ENCODE results near the gene SNX10. TPM values are rescaled to one million over a fixed set of nuclear protein-coding genes. Genes with fewer than 3 reads are reported as not detected.
A peak's percentile ranks its signal among the peaks of the same experiment; 100 is the strongest.

The SNX10 gene
- total and polyA plus RNA-seq, 5 donors, result 1.3 to 3.5 (median 2.8) TPM

- intact Hi-C loops (cut with DNase I), result loop anchor here (2.0 to 10.0 kb wide), 5 partner anchors 277 to 795 kb away; partner anchors contain the start of gene HOXA9 (in 1 of the 4)
- Histone ChIP-seq H3K27ac (ENCODE audit: low read length) (no peak overlapping the region), H3K27me3 (ENCODE audit: control insufficient read depth, insufficient read depth) (no peaks in the 10 kb centered on the region), H3K4me1 (ENCODE audit: control insufficient read depth, insufficient read depth, low read length) (no peaks in the 10 kb centered on the region), H3K9me3 (ENCODE audit: control insufficient read depth, low read length) (no peaks in the 10 kb centered on the region), H3K4me3 (ENCODE audit: low read length) (no peak overlapping the region)
- ATAC-seq (peak; percentile 63 to 81), DNase-seq (no peak)
- 4% methylated on average over 4 of the region's 4 CpGs for WGBS
Observed at GRCh38 chr7:26369593-26369992, 77.9 kb downstream of the SNX10 start.

DNA sequence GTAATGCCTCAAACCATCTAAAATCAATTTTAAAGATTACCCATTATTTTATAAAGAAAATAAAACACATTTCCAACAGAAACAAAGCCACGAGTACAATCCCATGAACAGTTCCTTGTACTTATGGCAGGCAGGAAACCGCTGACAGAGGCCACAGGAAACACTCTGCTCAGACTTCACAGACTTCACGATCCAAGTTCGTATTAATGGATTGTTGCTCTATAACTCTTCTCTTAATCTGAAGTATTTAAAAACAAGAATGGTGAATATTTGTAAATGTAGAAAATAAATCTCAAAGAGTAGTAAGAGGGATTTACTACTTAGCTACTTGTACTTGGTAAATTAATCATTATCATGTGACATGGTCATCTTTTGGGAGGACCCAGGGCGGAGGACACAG lies 78.3 kb downstream of the SNX10 start:
- Histone ChIP-seq H3K4me1 (ENCODE audit: control insufficient read depth, insufficient read depth, low read length) (no peaks in the 10 kb centered on the region), H3K4me3 (ENCODE audit: low read length) (no peak overlapping the region), H3K27me3 (ENCODE audit: control insufficient read depth, insufficient read depth) (no peaks in the 10 kb centered on the region), H3K27ac (ENCODE audit: low read length) (no peak overlapping the region), H3K9me3 (ENCODE audit: control insufficient read depth, low read length) (no peaks in the 10 kb centered on the region)
- intact Hi-C loops (cut with DNase I), result loop anchor here in 1 of 4 donors (5.0 to 10.0 kb wide), 2 partner anchors 297 to 785 kb away; partner anchors contain the start of genes HOXA3 and HOXA7
- DNase-seq (no peak), ATAC-seq (peak in 1 of 2 donors; percentile 47)
- WGBS, result 51% methylated on average over 5 of the region's 5 CpGs

DNA sequence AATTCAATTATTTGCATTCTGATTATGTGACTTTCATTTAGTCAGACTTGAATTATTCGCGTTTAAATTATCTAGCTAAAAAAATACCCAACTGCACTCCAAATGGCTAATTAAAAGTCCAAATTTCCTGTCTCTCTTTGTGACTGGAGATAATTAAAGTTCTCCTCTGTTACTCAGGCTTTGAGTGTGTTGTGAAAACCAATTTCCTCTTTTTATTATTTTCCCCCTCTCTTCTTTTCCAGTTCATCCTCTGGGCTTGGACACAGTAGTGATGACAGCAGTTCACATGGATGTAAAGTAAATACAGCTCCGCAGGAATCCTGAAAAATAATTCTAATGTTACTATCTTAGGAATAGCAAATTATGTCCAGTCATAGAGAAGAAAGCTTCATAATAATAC lies 80.6 kb downstream of the SNX10 start:
- Histone ChIP-seq H3K4me1 (ENCODE audit: control insufficient read depth, insufficient read depth, low read length) (no peaks in the 10 kb centered on the region), H3K27me3 (ENCODE audit: control insufficient read depth, insufficient read depth) (no peaks in the 10 kb centered on the region), H3K4me3 (ENCODE audit: low read length) (no peak overlapping the region), H3K9me3 (ENCODE audit: control insufficient read depth, low read length) (no peaks in the 10 kb centered on the region), H3K27ac (ENCODE audit: low read length) (no peak overlapping the region)
- intact Hi-C loops (cut with DNase I), result loop anchor here in 1 of 4 donors (5.0 to 10.0 kb wide), 2 partner anchors 295 to 783 kb away; partner anchors contain the start of genes HOXA3 and HOXA7
- no peak for ATAC-seq
- WGBS, result 65% methylated on average over 3 of the region's 3 CpGs
- no peak for DNase-seq

DNA sequence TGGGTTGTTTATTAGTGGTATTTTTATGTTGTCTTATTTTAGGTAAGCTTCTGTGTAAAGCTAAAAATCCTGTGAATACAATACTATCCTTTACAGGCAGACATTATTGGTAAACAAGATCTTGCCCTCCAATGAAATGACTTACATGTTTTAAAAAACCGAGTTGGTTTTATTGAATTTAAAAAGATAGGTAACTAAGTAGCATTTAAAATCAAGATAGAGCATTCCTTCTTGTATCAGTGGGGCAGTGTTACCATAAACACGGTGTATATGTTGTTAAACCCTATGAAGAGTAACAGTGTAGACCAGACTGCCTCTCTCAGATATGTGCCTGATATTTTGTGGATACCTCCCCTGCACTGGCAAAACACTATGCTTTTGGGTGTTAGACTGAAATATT lies 81.0 kb downstream of the SNX10 start:
- Histone ChIP-seq H3K27me3 (ENCODE audit: control insufficient read depth, insufficient read depth) (no peaks in the 10 kb centered on the region), H3K9me3 (ENCODE audit: control insufficient read depth, low read length) (no peaks in the 10 kb centered on the region), H3K27ac (ENCODE audit: low read length) (no peak overlapping the region), H3K4me1 (ENCODE audit: control insufficient read depth, insufficient read depth, low read length) (no peaks in the 10 kb centered on the region), H3K4me3 (ENCODE audit: low read length) (no peak overlapping the region)
- no peak for ATAC-seq
- DNase-seq, result no peak
- WGBS, result 81% methylated on average over 2 of the region's 2 CpGs
- intact Hi-C loops (cut with DNase I), result loop anchor here in 1 of 4 donors (5.0 to 10.0 kb wide), 2 partner anchors 295 to 782 kb away; partner anchors contain the start of genes HOXA3 and HOXA7

DNA sequence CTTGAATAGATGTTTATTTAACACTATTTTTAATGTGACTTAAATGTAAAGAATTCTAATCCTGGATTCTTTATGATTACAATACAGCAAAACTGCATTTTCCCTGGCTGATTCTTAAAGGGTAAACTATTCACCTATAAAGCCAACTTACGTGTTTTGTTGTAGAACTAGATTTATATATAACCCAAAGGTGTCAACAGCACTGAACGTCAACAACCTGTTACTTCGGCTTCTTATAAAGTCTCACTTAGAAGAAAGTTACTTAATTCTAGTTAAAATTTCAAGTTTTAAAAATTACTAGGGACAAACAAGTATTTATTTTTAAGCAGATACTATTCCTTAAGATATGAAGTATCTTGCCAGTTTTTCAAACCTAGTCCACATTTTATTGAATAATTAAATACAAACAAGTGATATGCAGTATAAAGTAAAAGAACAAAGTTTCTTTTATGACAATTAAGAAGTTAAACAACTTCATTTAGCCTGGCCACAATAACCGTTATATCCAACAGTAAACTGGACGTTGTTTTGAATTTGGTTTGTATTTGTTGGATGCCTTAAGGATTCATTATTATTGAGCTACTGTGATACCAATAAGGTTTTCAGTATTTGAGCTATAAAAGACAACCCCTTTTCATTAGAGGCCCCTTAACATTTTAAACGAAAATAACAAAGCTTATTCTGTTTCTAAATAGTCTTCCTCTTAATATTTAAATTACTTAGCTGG lies 83.1 kb downstream of the SNX10 start:
- intact Hi-C loops (cut with DNase I), result loop anchor here in 3 of 4 donors (5.0 to 10.0 kb wide), 4 partner anchors 127 to 787 kb away; partner anchors contain the start of genes HOXA3 (in 1 of the 3) and HOXA7 (in 1 of the 3)
- ATAC-seq, result no peak
- H3K27me3 ChIP-seq (ENCODE audit: control insufficient read depth, insufficient read depth), result no peaks in the 10 kb centered on the region
- H3K27ac ChIP-seq (ENCODE audit: low read length), result no peak overlapping the region
- 79% methylated on average over 6 of the region's 6 CpGs for WGBS
- H3K4me3 ChIP-seq (ENCODE audit: low read length), result no peak overlapping the region
- no peaks in the 10 kb centered on the region for H3K9me3 ChIP-seq (ENCODE audit: control insufficient read depth, low read length)
- no peak for DNase-seq
- H3K4me1 ChIP-seq (ENCODE audit: control insufficient read depth, insufficient read depth, low read length), result no peaks in the 10 kb centered on the region

DNA sequence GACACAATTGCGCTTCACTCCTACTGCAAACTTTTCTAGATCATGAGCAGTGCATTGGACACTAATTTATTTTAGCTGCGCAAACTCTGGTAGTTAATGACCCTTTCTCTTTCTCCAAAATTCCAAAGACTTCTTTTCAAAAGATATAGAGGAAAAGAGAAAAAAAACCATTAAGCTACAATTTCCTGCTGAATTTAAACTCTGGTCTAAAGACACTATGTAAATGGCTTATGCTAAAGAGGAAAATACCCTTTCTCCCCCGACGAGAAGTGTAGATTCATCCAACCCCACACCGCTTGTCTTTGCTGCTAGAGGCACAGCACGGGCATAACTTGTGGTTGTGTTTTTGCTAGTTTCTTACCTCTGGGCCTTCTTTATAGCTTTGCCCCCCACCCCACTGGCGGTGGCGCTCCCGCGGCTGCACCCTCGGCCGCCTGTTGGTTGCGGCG lies 84.1 kb downstream of the SNX10 start:
- no peak for ATAC-seq
- Histone ChIP-seq H3K4me1 (ENCODE audit: control insufficient read depth, insufficient read depth, low read length) (no peaks in the 10 kb centered on the region), H3K4me3 (ENCODE audit: low read length) (peak overlapping the region; percentile 39), H3K27ac (ENCODE audit: low read length) (no peak overlapping the region), H3K27me3 (ENCODE audit: control insufficient read depth, insufficient read depth) (no peaks in the 10 kb centered on the region), H3K9me3 (ENCODE audit: control insufficient read depth, low read length) (no peaks in the 10 kb centered on the region)
- intact Hi-C loops (cut with DNase I), result loop anchor here in 3 of 4 donors (5.0 to 10.0 kb wide), 3 partner anchors 127 to 787 kb away; partner anchors contain the start of genes HOXA3 (in 1 of the 3) and HOXA7 (in 1 of the 3)
- no peak for DNase-seq
- WGBS, result 15% methylated on average over 14 of the region's 14 CpGs

DNA sequence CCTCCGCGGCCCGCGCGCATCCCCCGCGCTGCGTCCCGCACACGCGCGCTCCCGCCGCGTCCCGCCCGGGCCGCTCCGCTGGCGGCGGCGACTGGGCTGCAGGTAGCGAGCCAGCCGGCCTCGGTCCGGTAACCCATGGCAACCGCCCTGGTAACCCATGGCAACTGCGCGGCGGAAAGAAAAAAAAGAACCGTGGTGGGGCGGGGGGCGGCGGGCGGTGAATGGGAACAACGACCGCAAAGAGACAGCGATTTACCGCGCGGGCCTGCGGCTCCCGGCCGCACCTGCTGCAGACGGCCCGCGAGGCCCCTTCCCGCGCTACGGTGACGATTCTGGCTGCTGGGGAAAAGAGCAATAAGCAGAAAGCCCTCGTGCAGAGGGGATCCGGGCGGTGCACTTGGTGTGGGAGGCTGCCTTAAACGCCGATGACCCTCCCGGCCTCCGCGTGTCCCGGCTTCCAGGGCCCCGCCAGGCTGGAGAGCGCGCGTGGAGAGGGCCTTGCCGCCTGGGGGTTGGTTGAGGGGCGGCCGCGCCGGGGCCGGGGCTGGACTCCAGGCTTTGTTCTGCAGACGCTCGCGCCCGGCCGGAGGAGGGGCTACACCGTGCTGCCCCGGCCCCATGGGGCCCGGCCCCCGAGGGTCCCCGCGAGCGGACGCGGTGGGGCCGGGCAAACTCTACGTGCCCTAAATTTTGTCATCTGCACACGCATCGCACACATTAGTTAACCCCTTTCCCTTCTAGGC lies 84.7 kb downstream of the SNX10 start:
- Histone ChIP-seq H3K4me1 (ENCODE audit: control insufficient read depth, insufficient read depth, low read length) (no peaks in the 10 kb centered on the region), H3K27me3 (ENCODE audit: control insufficient read depth, insufficient read depth) (no peaks in the 10 kb centered on the region), H3K4me3 (ENCODE audit: low read length) (peak overlapping the region; percentile 39), H3K27ac (ENCODE audit: low read length) (no peak overlapping the region), H3K9me3 (ENCODE audit: control insufficient read depth, low read length) (no peaks in the 10 kb centered on the region)
- ATAC-seq (peak; percentile 68 to 80), DNase-seq (peak in 2 of 3 donors; percentile 53 to 65)
- WGBS, result 2% methylated on average over 88 of the region's 88 CpGs
- intact Hi-C loops (cut with DNase I), result loop anchor here in 3 of 4 donors (5.0 to 10.0 kb wide), 3 partner anchors 126 to 786 kb away; partner anchors contain the start of genes HOXA3 (in 1 of the 3) and HOXA7 (in 1 of the 3)

- H3K27me3 ChIP-seq (ENCODE audit: control insufficient read depth, insufficient read depth), result no peaks in the 10 kb centered on the region
- 89% methylated on average over 7 of the region's 7 CpGs for WGBS
- intact Hi-C loops (cut with DNase I), result loop anchor here in 3 of 4 donors (5.0 to 10.0 kb wide), 3 partner anchors 124 to 784 kb away; partner anchors contain the start of genes HOXA3 (in 1 of the 3) and HOXA7 (in 1 of the 3)
- H3K9me3 ChIP-seq (ENCODE audit: control insufficient read depth, low read length), result no peaks in the 10 kb centered on the region
- no peak for ATAC-seq
- H3K4me3 ChIP-seq (ENCODE audit: low read length), result no peak overlapping the region
- no peaks in the 10 kb centered on the region for H3K4me1 ChIP-seq (ENCODE audit: control insufficient read depth, insufficient read depth, low read length)
- no peak for DNase-seq
- H3K27ac ChIP-seq (ENCODE audit: low read length), result no peak overlapping the region
Observed at GRCh38 chr7:26378016-26378415, 86.4 kb downstream of the SNX10 start.

- DNase-seq, result no peak
- no peak overlapping the region for H3K4me3 ChIP-seq (ENCODE audit: low read length)
- no peak for ATAC-seq
- 52% methylated on average over 3 of the region's 3 CpGs for WGBS
- H3K4me1 ChIP-seq (ENCODE audit: control insufficient read depth, insufficient read depth, low read length), result no peaks in the 10 kb centered on the region
- no peaks in the 10 kb centered on the region for H3K27me3 ChIP-seq (ENCODE audit: control insufficient read depth, insufficient read depth)
- intact Hi-C loops (cut with DNase I), result loop anchor here in 3 of 4 donors (5.0 to 10.0 kb wide), 3 partner anchors 123 to 783 kb away; partner anchors contain the start of genes HOXA3 (in 1 of the 3) and HOXA7 (in 1 of the 3)
- no peak overlapping the region for H3K27ac ChIP-seq (ENCODE audit: low read length)
- H3K9me3 ChIP-seq (ENCODE audit: control insufficient read depth, low read length), result no peaks in the 10 kb centered on the region
Observed at GRCh38 chr7:26379711-26380110, 88.0 kb downstream of the SNX10 start.

GRCh38 chr7:26381476-26382353 lies 90.1 kb downstream of the SNX10 start:
- H3K4me3 ChIP-seq (ENCODE audit: low read length), result no peak overlapping the region
- no peak for DNase-seq
- no peaks in the 10 kb centered on the region for H3K27me3 ChIP-seq (ENCODE audit: control insufficient read depth, insufficient read depth)
- WGBS, result 80% methylated on average over 10 of the region's 10 CpGs
- no peak for ATAC-seq
- H3K4me1 ChIP-seq (ENCODE audit: control insufficient read depth, insufficient read depth, low read length), result no peaks in the 10 kb centered on the region
- no peak overlapping the region for H3K27ac ChIP-seq (ENCODE audit: low read length)
- intact Hi-C loops (cut with DNase I), result no loop called here
- H3K9me3 ChIP-seq (ENCODE audit: control insufficient read depth, low read length), result no peaks in the 10 kb centered on the region

Measured in right cardiac atrium (tissue), 5 donors.